Fibroblast of villous mesenchyme (primary cell): ENCODE data around the gene TMEM232. TPM values are rescaled to one million over a fixed set of nuclear protein-coding genes. Genes with fewer than 3 reads are reported as not detected.

Experiments used
- DNase-seq: peaks from one replicate; pipeline ENCODE4 v3.0.0-alpha.2; 2010; ENCODE audit warnings: low read depth
- H3K4me3 ChIP-seq: 2 replicates; pipeline ENCODE4 v1.5.1; 2011; ENCODE audit warnings: low read depth, mild to moderate bottlenecking, low read length
- total RNA-seq: library from RNA; depleted of rRNA; stranded (reverse); fragments of >200 nt; gene quantifications from 2 replicates; pipeline ENCODE4 v1.2.3, GENCODE V29; 2012
- TF ChIP-seq, protein P1 (sequence below): IDR thresholded peaks from 2 replicates; pipeline ENCODE4 v1.5.1; 2012; ENCODE audit warnings: low read depth, mild to moderate bottlenecking, low read length; ENCODE audit not compliant: insufficient read depth

TMEM232 gene
- total RNA-seq, 1 donor, result 1.3 TPM

- TF ChIP-seq, protein P1, sequence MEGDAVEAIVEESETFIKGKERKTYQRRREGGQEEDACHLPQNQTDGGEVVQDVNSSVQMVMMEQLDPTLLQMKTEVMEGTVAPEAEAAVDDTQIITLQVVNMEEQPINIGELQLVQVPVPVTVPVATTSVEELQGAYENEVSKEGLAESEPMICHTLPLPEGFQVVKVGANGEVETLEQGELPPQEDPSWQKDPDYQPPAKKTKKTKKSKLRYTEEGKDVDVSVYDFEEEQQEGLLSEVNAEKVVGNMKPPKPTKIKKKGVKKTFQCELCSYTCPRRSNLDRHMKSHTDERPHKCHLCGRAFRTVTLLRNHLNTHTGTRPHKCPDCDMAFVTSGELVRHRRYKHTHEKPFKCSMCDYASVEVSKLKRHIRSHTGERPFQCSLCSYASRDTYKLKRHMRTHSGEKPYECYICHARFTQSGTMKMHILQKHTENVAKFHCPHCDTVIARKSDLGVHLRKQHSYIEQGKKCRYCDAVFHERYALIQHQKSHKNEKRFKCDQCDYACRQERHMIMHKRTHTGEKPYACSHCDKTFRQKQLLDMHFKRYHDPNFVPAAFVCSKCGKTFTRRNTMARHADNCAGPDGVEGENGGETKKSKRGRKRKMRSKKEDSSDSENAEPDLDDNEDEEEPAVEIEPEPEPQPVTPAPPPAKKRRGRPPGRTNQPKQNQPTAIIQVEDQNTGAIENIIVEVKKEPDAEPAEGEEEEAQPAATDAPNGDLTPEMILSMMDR, result no peak
- no peak overlapping the region for H3K4me3 ChIP-seq
- DNase-seq, result no peak
These were observed 286.4 kb downstream of the TMEM232 start for GRCh38 chr5:110440058-110440457.

DNA sequence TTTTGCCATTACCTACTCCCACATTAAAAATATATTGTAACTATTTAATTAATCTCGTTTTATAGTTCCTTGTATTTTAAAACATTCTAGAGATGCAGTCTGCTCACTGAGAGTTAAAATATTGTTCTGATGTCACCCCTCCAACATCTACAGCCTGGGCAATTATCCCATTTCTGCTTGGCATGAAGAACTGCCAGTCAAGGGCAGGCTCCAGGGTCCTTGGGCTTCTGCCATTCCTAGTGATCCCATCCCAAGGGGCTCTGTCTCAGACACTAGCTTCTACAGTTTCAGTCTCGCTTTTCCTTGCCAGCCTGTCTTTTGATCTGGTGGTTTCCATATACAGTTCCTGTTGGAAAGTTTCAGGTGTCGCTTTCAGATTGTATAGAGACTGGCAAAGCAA, 287.2 kb downstream of the TMEM232 start:
- DNase-seq, result no peak

GRCh38 chr5:110435207-110435606, 291.3 kb downstream of the TMEM232 start:
- TF ChIP-seq, protein P1, result no peak
- no peak for DNase-seq
- H3K4me3 ChIP-seq, result no peak overlapping the region

More for the DNA sequence above, 287.2 kb downstream of the TMEM232 start:
- no peak overlapping the region for H3K4me3 ChIP-seq
- TF ChIP-seq, protein P1, result no peak

DNA sequence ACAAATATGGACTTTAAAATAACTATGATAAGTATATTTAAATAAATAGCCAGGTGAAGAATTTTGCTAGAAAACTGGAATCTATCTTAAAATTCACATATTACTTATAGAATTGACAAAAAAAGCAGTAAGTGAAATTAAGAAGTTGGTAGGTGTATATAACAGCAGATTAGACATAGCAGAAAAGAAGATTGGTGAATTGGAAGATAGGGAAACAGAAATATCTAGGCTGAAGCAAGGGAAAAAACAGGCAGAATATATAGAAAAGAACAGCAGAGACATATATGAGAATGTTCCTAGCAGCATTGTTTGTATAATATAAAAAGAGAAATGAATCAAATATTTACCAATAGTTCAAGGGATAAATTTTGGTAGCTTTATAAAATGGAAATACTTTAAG, 294.9 kb downstream of the TMEM232 start:
- H3K4me3 ChIP-seq, result no peak overlapping the region
- DNase-seq, result no peak
- TF ChIP-seq, protein P1, result no peak

DNA sequence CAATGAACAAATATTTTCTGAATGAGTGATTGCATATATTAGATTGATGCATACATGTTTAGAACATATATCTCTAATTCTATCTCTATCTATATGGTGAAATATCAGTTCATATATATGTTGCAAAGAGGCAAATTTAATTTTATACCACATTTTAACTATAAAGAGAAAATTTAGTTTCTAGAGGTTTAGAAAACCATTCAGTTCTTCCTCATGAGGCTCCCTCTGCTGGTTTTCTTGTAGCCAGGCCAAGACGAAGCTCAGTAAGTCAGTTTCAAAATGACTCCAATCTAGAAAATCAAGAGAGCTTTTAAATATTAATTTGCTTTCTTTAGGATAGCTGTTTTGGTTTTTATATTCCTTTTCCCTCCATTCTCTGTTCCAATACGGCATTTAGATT, 312.1 kb downstream of the TMEM232 start:
- peak; percentile 34 for DNase-seq
- H3K4me3 ChIP-seq, result no peak overlapping the region
- TF ChIP-seq, protein P1, result peak; percentile 47

DNA sequence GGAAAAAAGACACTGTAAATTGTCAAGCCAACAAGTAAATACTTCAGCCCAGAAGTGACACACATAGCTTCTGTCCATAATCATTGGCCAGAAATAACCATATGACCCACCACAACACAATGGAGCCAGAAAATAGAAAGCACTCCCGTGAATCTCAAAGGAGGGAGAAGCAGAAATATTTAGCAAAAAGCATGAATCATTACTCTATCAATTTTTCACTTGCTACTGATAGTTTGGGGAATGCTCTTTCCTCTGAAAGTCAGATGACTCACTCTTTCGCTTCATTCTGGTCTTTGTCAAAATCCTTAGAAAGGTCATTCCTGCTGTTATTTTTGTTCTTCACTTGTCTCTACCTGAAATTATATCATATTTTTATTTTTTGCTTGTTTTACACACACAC, 312.6 kb downstream of the TMEM232 start:
- no peak overlapping the region for H3K4me3 ChIP-seq
- DNase-seq, result peak; percentile 4
- TF ChIP-seq, protein P1, result no peak

GRCh38 chr5:110409571-110409970, 316.9 kb downstream of the TMEM232 start:
- TF ChIP-seq, protein P1, result no peak
- no peak overlapping the region for H3K4me3 ChIP-seq
- no peak for DNase-seq
